ENCODE data around the gene INTS15. TPM values are rescaled to one million over a fixed set of nuclear protein-coding genes. Genes with fewer than 3 reads are reported as not detected.
"Not testable (repeated sequence)": the region's sequence is repeated elsewhere in the genome, so short reads cannot be mapped to it uniquely, and the experiment has no call there.

Gene INTS15
- total RNA-seq, 1 experiment from 2014 or later: 24.7 TPM

DNA sequence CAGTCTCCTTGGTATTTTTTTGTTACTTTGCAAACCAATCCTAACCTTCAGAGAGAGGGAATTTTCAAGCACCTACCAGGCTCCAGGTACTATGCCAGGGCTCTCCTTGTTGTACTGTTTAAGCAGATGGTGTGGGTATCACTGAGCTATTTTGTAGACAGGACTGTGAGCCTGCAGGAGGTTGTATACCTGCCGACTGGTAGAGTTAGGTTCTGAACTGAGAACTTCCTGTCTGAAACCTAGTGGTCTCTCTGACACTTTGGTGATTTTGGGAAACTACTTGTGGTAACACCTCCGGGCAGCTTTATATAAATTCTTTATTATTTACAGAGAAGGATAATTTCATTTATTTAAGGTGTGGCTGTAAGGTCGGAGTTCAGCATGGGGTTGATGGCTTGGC is 30.1 kb downstream of the INTS15 start:
- Histone ChIP-seq H3K36me3 (replicated peaks; ENCODE audit: control insufficient read depth, insufficient read depth, low read length) (peaks cover 18% of the 10 kb centered on the region), H3K27me3 (ENCODE audit: control insufficient read depth, insufficient read depth, low read length) (no peaks in the 10 kb centered on the region), H3K4me3 (ENCODE audit: insufficient read depth, low read depth, low read length) (no peak overlapping the region)
- DNase-seq: no peak

DNA sequence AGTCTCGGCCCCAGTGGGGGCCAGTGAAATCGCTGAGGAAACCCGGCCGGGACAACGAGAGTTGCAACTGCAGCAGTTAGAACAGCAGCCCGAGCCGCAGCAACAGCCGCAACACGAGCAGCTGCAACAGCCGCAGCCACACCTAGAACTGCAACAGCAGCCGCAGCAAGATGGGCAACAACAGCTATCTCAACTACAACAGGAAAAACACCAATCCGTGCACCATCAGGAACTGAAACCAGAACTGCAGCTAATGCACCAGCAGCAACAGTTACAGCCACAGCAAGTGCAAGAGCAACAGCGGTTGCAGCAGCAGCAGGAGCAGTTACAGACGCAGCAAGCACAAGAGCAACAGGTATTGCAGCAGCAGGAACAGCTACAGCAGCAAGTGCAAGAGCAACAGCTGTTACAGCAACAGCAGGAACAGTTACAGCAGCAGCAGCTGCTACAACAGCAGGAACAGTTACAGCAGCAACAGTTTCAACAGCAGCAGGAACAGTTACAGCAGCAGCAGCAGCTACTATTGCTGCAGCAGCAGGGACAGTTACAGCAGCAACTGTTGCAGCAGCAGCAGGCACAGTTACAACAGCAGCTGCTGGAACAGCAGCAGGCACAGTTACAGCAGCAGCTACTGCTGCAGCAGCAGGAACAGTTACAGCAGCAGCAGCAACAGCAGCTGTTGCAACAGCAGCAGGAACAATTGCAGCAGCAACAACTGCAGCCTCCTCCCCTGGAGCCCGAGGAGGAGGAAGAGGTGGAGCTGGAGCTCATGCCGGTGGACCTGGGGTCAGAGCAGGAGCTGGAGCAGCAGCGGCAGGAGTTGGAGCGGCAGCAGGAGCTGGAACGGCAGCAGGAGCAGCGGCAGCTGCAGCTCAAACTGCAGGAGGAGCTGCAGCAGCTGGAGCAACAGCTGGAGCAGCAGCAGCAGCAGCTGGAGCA is 31.6 kb downstream of the INTS15 start:
- H3K4me3 ChIP-seq (ENCODE audit: insufficient read depth, low read depth, low read length): no peak overlapping the region
- H3K27me3 ChIP-seq (ENCODE audit: control insufficient read depth, insufficient read depth, low read length): no peaks in the 10 kb centered on the region
- DNase-seq: no peak
- peaks cover 18% of the 10 kb centered on the region for H3K36me3 ChIP-seq (replicated peaks; ENCODE audit: control insufficient read depth, insufficient read depth, low read length)

DNA sequence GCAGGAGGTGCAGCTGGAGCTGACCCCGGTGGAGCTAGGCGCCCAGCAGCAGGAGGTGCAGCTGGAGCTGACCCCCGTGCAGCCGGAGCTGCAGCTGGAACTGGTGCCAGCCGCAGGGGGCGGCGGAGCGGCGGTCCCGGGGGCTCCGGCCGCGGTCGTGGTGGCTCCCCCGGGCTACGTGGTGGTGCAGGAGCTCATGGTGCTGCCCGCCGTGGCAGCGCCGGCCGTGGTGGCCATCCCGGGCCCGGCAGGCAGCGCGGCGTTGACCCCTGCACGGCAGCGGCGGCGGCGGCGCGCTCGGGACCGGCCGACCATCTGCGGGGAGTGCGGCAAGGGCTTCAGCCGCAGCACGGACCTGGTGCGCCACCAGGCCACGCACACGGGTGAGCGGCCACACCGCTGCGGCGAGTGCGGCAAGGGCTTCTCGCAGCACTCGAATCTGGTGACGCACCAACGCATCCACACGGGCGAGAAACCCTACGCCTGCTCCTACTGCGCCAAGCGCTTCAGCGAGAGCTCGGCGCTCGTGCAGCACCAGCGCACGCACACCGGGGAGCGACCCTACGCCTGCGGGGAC is 32.4 kb downstream of the INTS15 start:
- DNase-seq: no peak
- Histone ChIP-seq H3K36me3 (replicated peaks; ENCODE audit: control insufficient read depth, insufficient read depth, low read length) (peaks cover 17% of the 10 kb centered on the region), H3K4me3 (ENCODE audit: insufficient read depth, low read depth, low read length) (no peak overlapping the region)

DNA sequence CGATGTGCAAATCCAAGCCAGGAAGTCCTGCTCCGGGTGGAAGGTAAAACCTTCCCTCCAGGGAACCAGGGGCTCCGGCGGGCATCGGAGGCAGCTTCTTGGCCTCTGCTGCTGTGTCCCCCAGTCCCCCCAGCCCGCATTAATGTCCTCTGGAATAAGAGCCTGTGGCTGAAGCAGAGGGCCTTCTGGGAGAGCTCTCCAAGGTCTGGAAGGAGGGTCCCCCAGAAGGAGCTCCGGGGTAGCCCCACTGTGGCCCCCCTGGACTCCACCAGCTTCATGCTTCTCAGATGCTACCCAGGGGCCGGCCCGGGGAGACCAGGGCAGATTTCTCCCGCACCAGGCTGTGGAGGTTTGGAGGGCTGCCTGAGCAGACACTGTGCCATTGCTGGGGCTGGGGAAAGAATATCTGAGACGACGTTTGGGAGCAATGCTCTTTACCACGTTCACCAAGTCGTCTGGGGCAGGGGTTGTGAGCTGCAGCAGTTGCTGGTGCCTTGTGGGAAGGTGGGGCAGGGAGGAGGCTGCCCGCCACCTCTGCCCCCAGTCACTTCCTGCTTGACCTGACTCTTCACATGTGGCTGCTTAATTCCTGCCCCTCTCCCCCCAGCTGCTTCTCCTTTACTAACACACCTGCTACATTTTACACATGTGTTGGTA is 33.9 kb downstream of the INTS15 start:
- Histone ChIP-seq H3K27me3 (ENCODE audit: control insufficient read depth, insufficient read depth, low read length) (no peaks in the 10 kb centered on the region), H3K4me3 (ENCODE audit: insufficient read depth, low read depth, low read length) (no peak overlapping the region), H3K36me3 (replicated peaks; ENCODE audit: control insufficient read depth, insufficient read depth, low read length) (peaks cover 16% of the 10 kb centered on the region)
- no peak for DNase-seq

More for the DNA sequence above, 32.4 kb downstream of the INTS15 start:
- H3K27me3 ChIP-seq (ENCODE audit: control insufficient read depth, insufficient read depth, low read length): no peaks in the 10 kb centered on the region

GRCh38 chr7:6624246-6624611 is 34.4 kb downstream of the INTS15 start:
- no peak overlapping the region for H3K4me3 ChIP-seq (ENCODE audit: insufficient read depth, low read depth, low read length)
- no peak for DNase-seq
- H3K27me3 ChIP-seq (ENCODE audit: control insufficient read depth, insufficient read depth, low read length): no peaks in the 10 kb centered on the region
- H3K36me3 ChIP-seq (replicated peaks; ENCODE audit: control insufficient read depth, insufficient read depth, low read length): peaks cover 16% of the 10 kb centered on the region

- no peak overlapping the region for H3K4me3 ChIP-seq (ENCODE audit: insufficient read depth, low read depth, low read length)
- DNase-seq: no peak
- peaks cover 3% of the 10 kb centered on the region; the same call in 1 of the 2 replicates for H3K36me3 ChIP-seq (replicated peaks; ENCODE audit: control insufficient read depth, insufficient read depth, low read length)
- no peaks in the 10 kb centered on the region for H3K27me3 ChIP-seq (ENCODE audit: control insufficient read depth, insufficient read depth, low read length)
These were observed 38.2 kb downstream of the INTS15 start for GRCh38 chr7:6628045-6628444.

GRCh38 chr7:6630007-6630849 is 40.4 kb downstream of the INTS15 start:
- H3K36me3 ChIP-seq (replicated peaks; ENCODE audit: control insufficient read depth, insufficient read depth, low read length): no peaks in the 10 kb centered on the region
- DNase-seq: no peak
- H3K4me3 ChIP-seq (ENCODE audit: insufficient read depth, low read depth, low read length): no peak overlapping the region
- no peaks in the 10 kb centered on the region for H3K27me3 ChIP-seq (ENCODE audit: control insufficient read depth, insufficient read depth, low read length)

DNA sequence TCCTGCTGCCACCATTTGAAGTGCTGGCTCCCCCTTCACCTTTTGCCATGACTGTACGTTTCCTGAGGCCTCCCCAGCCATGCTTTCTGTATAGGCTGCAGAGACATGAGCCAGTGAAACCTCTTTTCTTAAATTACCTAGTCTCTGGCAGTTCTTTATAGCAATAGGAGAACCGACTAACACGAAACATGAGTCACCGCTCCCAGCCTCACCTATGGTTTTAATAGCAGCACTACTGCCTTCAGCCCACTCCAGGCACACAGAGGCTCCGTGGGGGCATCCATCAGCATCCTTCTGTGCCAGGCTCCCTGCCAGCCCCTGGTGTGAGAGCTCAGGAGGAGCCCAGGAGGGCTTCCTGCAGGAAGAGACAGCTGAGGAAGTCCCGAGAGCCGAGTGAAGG is 41.8 kb downstream of the INTS15 start:
- DNase-seq: no peak
- Histone ChIP-seq H3K4me3 (ENCODE audit: insufficient read depth, low read depth, low read length) (no peak overlapping the region), H3K27me3 (ENCODE audit: control insufficient read depth, insufficient read depth, low read length) (no peaks in the 10 kb centered on the region), H3K36me3 (replicated peaks; ENCODE audit: control insufficient read depth, insufficient read depth, low read length) (no peaks in the 10 kb centered on the region)

- DNase-seq: no peak
- Histone ChIP-seq H3K4me3 (ENCODE audit: insufficient read depth, low read depth, low read length) (no peak overlapping the region), H3K36me3 (replicated peaks; ENCODE audit: control insufficient read depth, insufficient read depth, low read length) (no peaks in the 10 kb centered on the region), H3K27me3 (ENCODE audit: control insufficient read depth, insufficient read depth, low read length) (no peaks in the 10 kb centered on the region; the same call in 1 of the 2 replicates)
These were observed 44.2 kb downstream of the INTS15 start for GRCh38 chr7:6634021-6634420.

DNA sequence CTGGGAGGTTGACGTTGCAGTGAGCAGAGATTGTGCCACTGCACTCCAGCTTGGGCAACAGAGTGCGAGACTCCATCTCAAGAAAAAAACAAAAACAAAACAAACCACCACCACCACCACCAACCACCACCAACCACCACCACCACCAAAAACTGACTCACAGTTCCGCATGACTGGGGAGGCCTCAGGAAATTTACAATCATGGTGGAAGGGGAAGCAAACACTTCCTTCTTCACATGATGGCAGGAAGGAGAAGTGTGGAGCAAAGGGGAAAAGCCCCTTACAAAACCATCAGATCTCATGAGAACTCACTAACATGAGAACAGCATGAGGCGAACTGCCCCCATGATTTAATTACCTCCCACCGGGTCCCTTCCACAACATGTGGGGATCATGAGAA is 45.1 kb downstream of the INTS15 start:
- H3K36me3 ChIP-seq (replicated peaks; ENCODE audit: control insufficient read depth, insufficient read depth, low read length); DNase-seq; H3K4me3 ChIP-seq (ENCODE audit: insufficient read depth, low read depth, low read length); H3K27me3 ChIP-seq (ENCODE audit: control insufficient read depth, insufficient read depth, low read length): not testable (repeated sequence)

GRCh38 chr7:6636741-6637543 is 47.1 kb downstream of the INTS15 start, which contains the start of gene ZNF316:
TSS of gene ZNF316 (plus strand) at chr7:6637318. CDS start at chr7:6642410, 5,092 bp downstream.
- H3K27me3 ChIP-seq (ENCODE audit: control insufficient read depth, insufficient read depth, low read length): no peaks in the 10 kb centered on the region; the same call in 1 of the 2 replicates
- H3K36me3 ChIP-seq (replicated peaks; ENCODE audit: control insufficient read depth, insufficient read depth, low read length): no peaks in the 10 kb centered on the region; the same call in 1 of the 2 replicates
- peak within 1 kb of the TSS; percentile 77 for H3K4me3 ChIP-seq (ENCODE audit: insufficient read depth, low read depth, low read length)
- peak; percentile 82 for DNase-seq

- peak overlapping the region; percentile 52 for H3K4me3 ChIP-seq (ENCODE audit: insufficient read depth, low read depth, low read length)
- no peaks in the 10 kb centered on the region; the same call in 1 of the 2 replicates for H3K27me3 ChIP-seq (ENCODE audit: control insufficient read depth, insufficient read depth, low read length)
- peak; percentile 93 for DNase-seq
- no peaks in the 10 kb centered on the region; the same call in 1 of the 2 replicates for H3K36me3 ChIP-seq (replicated peaks; ENCODE audit: control insufficient read depth, insufficient read depth, low read length)
These were observed 47.9 kb downstream of the INTS15 start for GRCh38 chr7:6637544-6638229.

DNA sequence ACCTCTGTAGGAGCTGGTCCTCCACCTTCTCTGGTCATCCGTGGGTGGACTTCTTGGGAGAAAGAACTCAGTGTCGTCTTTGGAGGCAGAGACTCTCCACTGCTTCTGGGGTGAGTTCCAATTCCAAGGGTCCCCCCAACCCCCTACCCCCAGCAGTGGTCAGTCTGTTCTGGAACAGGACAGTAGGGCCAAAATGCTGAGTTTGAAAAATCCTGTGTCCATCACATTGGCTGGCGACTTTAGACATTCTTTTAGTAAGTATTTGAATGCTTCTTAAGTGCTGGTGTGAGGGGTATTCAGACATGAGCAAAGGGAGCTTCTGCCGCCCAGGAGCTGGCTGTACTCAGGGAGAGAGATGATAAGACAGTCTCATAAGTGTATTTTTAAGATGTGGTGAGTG is 49.2 kb downstream of the INTS15 start:
- no peak for DNase-seq
- no peaks in the 10 kb centered on the region; the same call in 1 of the 2 replicates for H3K27me3 ChIP-seq (ENCODE audit: control insufficient read depth, insufficient read depth, low read length)
- peaks cover 2% of the 10 kb centered on the region for H3K36me3 ChIP-seq (replicated peaks; ENCODE audit: control insufficient read depth, insufficient read depth, low read length)
- no peak overlapping the region for H3K4me3 ChIP-seq (ENCODE audit: insufficient read depth, low read depth, low read length)

Measured in H7 (cell line).